Measurements from ENCODE around the gene NUPR2.
"Not testable (repeated sequence)": the region's sequence is repeated elsewhere in the genome, so short reads cannot be mapped to it uniquely, and the experiment has no call there.

Gene NUPR2

GRCh38 chr7:56115852-56116538, at the start of gene NUPR2:
Gene NUPR2 (minus strand): TSS chr7:56116417. CDS start chr7:56116314, 103 bp downstream.
- H3K27ac ChIP-seq: no peak within 1 kb of the TSS
- TF ChIP-seq ZFX (IDR thresholded peaks at IDR 0.05) (no peak), CTCF (conservative IDR thresholded peaks at IDR 0.05) (no peak)

GRCh38 chr7:56157238-56157790, 41.1 kb upstream of the NUPR2 start:
- TF ChIP-seq ZFX (IDR thresholded peaks at IDR 0.05) (no peak), CTCF (conservative IDR thresholded peaks at IDR 0.05) (no peak)

GRCh38 chr7:56131062-56131461, 14.8 kb upstream of the NUPR2 start:
- not testable (repeated sequence) for H3K27ac ChIP-seq

More at GRCh38 chr7:56157238-56157790, 41.1 kb upstream of the NUPR2 start:
- H3K27ac ChIP-seq: no peak overlapping the region

GRCh38 chr7:56127241-56127975, 11.2 kb upstream of the NUPR2 start:
- TF ChIP-seq ZFX (IDR thresholded peaks at IDR 0.05) (no peak), CTCF (conservative IDR thresholded peaks at IDR 0.05) (no peak)
- no peak overlapping the region for H3K27ac ChIP-seq

- TF ChIP-seq CTCF (conservative IDR thresholded peaks at IDR 0.05): no peak
- TF ChIP-seq ZFX (IDR thresholded peaks at IDR 0.05): no peak
- no peak overlapping the region for H3K27ac ChIP-seq
Measured at GRCh38 chr7:56125831-56126230, 9.6 kb upstream of the NUPR2 start.

- no peak overlapping the region for H3K27ac ChIP-seq
Measured at GRCh38 chr7:56124981-56125380, 8.8 kb upstream of the NUPR2 start.

GRCh38 chr7:56121440-56121839, 5.2 kb upstream of the NUPR2 start:
- no peak overlapping the region for H3K27ac ChIP-seq
- no peak for TF ChIP-seq ZFX (IDR thresholded peaks at IDR 0.05)
- TF ChIP-seq CTCF (conservative IDR thresholded peaks at IDR 0.05): no peak

More at GRCh38 chr7:56124981-56125380, 8.8 kb upstream of the NUPR2 start:
- TF ChIP-seq ZFX (IDR thresholded peaks at IDR 0.05) (no peak), CTCF (conservative IDR thresholded peaks at IDR 0.05) (no peak)

GRCh38 chr7:56112244-56112643, 4.0 kb downstream of the NUPR2 start:
- H3K27ac ChIP-seq: not testable (repeated sequence)
